ENCODE results near the gene RRP36. TPM values are rescaled to one million over a fixed set of nuclear protein-coding genes. Genes with fewer than 3 reads are reported as not detected.

RRP36 gene
- total and polyA plus RNA-seq, 2 of the 8 experiments (the other 6 are each of a cell fraction or from before 2014, with no cell fraction given) = 33.9 to 92.3 TPM

DNA sequence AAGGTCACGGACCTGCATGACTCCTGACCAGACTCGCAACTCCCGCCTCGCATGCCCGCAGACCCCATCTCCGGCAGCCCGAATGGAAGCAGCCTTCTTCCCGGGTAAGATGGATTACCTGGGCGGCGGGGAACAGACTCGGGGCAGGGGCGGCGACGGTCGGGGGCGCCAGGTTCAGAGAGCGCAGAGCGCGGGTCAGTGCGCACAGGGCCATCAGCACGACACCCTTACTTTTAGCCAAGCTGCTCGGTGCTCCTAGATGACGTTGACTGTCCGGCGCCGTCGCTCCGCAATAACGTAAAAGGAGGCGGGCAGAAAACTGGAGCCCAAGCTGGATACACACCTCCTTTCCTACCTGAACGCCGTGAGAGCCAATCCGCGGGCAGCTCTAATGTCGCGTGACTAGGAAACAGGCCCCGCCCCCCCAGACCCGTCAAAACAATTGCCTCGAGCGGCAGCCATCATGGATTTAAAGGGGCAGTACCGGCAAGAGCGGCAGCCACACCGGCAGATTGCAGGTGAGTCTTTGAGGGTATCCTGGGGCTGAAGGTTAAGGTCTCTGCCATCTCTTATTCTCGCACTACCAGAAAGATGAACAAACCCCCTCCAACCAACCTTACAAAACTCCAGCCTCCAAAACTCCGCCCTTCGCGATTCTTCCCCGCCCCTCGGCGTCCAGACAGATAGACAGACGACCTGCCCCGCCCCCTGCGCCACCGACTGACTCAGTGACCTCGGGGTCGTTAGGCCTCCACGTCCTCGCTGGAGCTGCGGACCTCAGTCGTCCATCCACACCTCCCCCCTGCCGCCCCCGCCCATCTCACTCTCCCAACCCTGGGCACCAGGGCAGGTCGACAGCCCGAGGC lies 38.0 kb downstream of the RRP36 start, which contains the start of the genes KLC4 and MRPL2 (continued):
- TF ChIP-seq SIX5 (IDR thresholded peaks at IDR 0.05; ENCODE audit: low read depth, low read length) = no peak
- no peak for TF ChIP-seq SIRT6 (IDR thresholded peaks at IDR 0.05; ENCODE audit: low read length)
- TF ChIP-seq FOSL1 (IDR thresholded peaks at IDR 0.05; ENCODE audit: insufficient read depth, low read depth, low read length) = no peak
- TF ChIP-seq KDM1A (IDR thresholded peaks at IDR 0.05; ENCODE audit: borderline replicate concordance, low read length) = no peak
- peak; percentile 79 for TF ChIP-seq SP1 (IDR thresholded peaks at IDR 0.05; ENCODE audit: low read depth, low read length)
- TF ChIP-seq, protein P1, sequence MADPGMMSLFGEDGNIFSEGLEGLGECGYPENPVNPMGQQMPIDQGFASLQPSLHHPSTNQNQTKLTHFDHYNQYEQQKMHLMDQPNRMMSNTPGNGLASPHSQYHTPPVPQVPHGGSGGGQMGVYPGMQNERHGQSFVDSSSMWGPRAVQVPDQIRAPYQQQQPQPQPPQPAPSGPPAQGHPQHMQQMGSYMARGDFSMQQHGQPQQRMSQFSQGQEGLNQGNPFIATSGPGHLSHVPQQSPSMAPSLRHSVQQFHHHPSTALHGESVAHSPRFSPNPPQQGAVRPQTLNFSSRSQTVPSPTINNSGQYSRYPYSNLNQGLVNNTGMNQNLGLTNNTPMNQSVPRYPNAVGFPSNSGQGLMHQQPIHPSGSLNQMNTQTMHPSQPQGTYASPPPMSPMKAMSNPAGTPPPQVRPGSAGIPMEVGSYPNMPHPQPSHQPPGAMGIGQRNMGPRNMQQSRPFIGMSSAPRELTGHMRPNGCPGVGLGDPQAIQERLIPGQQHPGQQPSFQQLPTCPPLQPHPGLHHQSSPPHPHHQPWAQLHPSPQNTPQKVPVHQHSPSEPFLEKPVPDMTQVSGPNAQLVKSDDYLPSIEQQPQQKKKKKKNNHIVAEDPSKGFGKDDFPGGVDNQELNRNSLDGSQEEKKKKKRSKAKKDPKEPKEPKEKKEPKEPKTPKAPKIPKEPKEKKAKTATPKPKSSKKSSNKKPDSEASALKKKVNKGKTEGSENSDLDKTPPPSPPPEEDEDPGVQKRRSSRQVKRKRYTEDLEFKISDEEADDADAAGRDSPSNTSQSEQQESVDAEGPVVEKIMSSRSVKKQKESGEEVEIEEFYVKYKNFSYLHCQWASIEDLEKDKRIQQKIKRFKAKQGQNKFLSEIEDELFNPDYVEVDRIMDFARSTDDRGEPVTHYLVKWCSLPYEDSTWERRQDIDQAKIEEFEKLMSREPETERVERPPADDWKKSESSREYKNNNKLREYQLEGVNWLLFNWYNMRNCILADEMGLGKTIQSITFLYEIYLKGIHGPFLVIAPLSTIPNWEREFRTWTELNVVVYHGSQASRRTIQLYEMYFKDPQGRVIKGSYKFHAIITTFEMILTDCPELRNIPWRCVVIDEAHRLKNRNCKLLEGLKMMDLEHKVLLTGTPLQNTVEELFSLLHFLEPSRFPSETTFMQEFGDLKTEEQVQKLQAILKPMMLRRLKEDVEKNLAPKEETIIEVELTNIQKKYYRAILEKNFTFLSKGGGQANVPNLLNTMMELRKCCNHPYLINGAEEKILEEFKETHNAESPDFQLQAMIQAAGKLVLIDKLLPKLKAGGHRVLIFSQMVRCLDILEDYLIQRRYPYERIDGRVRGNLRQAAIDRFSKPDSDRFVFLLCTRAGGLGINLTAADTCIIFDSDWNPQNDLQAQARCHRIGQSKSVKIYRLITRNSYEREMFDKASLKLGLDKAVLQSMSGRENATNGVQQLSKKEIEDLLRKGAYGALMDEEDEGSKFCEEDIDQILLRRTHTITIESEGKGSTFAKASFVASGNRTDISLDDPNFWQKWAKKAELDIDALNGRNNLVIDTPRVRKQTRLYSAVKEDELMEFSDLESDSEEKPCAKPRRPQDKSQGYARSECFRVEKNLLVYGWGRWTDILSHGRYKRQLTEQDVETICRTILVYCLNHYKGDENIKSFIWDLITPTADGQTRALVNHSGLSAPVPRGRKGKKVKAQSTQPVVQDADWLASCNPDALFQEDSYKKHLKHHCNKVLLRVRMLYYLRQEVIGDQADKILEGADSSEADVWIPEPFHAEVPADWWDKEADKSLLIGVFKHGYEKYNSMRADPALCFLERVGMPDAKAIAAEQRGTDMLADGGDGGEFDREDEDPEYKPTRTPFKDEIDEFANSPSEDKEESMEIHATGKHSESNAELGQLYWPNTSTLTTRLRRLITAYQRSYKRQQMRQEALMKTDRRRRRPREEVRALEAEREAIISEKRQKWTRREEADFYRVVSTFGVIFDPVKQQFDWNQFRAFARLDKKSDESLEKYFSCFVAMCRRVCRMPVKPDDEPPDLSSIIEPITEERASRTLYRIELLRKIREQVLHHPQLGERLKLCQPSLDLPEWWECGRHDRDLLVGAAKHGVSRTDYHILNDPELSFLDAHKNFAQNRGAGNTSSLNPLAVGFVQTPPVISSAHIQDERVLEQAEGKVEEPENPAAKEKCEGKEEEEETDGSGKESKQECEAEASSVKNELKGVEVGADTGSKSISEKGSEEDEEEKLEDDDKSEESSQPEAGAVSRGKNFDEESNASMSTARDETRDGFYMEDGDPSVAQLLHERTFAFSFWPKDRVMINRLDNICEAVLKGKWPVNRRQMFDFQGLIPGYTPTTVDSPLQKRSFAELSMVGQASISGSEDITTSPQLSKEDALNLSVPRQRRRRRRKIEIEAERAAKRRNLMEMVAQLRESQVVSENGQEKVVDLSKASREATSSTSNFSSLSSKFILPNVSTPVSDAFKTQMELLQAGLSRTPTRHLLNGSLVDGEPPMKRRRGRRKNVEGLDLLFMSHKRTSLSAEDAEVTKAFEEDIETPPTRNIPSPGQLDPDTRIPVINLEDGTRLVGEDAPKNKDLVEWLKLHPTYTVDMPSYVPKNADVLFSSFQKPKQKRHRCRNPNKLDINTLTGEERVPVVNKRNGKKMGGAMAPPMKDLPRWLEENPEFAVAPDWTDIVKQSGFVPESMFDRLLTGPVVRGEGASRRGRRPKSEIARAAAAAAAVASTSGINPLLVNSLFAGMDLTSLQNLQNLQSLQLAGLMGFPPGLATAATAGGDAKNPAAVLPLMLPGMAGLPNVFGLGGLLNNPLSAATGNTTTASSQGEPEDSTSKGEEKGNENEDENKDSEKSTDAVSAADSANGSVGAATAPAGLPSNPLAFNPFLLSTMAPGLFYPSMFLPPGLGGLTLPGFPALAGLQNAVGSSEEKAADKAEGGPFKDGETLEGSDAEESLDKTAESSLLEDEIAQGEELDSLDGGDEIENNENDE (IDR thresholded peaks at IDR 0.05; ENCODE audit: insufficient replicate concordance, low read length) = no peak
- TF ChIP-seq POLR2AphosphoS5 (IDR thresholded peaks at IDR 0.05; ENCODE audit: low read depth, low read length) = peak; percentile 99
- no peak for TF ChIP-seq POU5F1 (IDR thresholded peaks at IDR 0.05; ENCODE audit: low read depth, low read length)
- no peak for TF ChIP-seq CBX5 (IDR thresholded peaks at IDR 0.05; ENCODE audit: low read depth, low read length)
- TF ChIP-seq HDAC6 (IDR thresholded peaks at IDR 0.05; ENCODE audit: low read depth, low read length) = no peak
